EH (cell line): ENCODE data around the gene SERPINE1.

ENCODE experiments used
- DNase-seq: peaks from one replicate; pipeline ENCODE4 v3.0.0-alpha.2; 2015; ENCODE audit warnings: low read depth

The SERPINE1 gene

GRCh38 chr7:101156866-101157589, 30.1 kb downstream of the SERPINE1 start:
- DNase-seq, result no peak

GRCh38 chr7:101159696-101160674, 33.1 kb downstream of the SERPINE1 start:
- peak; percentile 55 for DNase-seq

DNA sequence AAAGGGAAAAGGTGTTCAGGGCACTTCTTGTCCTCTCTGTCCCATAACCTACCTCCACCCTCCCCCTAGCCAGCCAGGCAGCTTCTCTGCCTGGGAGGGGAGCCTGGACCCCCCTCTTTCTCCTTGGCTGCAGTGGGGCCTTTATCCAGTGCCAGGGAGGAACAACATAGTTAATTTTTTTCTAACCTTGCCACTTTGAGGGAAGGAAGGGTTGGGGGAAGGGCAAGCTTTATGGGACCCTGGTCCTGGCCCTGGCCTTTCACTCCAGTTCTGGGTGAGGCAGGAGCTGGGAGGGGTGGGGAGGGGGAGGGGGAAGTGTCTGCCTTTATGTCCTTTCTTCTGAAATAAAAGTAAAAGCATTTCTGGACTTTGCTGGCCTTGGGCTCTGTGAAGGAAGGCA, 34.0 kb downstream of the SERPINE1 start:
- no peak for DNase-seq

DNA sequence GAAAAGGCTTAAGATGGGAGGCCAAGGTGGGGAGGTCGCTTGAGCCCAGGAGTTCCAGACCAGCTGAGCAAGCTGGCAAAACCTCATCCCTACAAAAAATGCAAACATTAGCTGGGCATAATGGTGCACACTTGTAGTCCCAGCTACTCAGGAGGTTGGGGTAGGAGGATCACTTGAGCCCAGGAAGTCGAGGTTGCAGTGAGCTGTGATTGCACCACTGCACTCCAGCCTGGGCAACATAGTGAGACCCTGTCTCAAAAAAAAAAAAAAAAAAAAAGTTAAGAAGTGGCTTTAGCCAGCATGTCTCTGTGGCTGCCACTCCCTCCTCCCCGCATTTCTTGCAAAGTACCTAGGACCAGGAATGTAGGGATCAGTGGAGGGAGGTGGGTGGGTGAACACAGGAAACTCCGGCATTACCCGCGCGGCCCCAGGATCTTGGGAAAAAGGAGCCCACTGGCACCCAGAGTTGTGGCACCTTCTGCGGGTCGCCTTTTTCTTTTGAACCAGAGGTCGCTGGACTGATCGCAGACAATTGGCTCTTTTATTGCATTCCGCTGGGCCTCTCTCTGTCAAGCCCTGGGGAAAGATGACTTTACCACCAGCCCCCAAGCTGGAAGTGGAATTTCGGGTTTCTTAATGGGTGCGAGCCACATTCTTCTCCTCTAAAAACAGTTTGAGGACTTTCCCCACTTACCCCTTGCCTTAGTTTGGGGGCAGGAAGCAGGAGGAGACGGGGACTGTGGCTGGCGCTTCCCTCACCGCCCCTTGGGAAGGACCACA, 35.0 kb downstream of the SERPINE1 start:
- no peak for DNase-seq

DNA sequence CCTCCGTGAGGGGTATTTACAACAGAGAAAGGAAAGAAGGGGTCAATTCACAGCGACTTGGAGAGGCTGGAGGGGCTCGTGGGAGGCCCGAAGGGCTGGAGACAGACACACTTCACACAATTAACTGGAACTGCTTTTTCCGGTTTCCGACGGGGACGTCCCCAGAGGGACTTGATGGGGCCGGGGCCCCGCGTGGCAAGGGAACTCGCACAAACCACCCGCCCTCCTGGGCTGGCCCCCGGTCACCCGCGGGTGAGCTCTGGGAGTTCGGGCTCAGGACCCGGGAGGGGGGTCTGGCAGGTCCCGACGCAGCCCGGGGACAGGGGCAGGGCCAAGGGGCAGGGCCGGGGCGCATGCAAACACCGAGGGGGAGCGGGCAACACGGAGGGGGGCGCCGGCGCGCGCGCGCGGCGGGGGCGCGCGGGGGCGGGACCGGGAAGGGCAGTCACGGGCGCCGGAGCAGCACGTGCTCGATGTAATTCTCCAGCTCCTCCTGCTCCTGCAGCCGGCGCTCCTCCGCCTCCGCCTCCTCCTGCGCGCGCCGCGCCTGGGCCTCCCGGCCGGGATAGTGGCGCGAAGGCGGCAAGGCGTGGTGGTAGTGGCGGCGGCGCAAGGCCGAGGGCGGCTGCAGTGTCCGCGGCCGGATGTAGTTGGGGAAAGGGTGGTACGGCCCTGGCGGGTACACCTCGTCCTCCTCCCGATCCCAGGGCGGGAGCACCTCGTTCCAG, 35.8 kb downstream of the SERPINE1 start:
- peak; percentile 68 for DNase-seq

- DNase-seq, result peak; percentile 41
These were observed 36.6 kb downstream of the SERPINE1 start for GRCh38 chr7:101163279-101164070.

GRCh38 chr7:101164071-101164840, 37.4 kb downstream of the SERPINE1 start:
- DNase-seq, result peak; percentile 72

DNA sequence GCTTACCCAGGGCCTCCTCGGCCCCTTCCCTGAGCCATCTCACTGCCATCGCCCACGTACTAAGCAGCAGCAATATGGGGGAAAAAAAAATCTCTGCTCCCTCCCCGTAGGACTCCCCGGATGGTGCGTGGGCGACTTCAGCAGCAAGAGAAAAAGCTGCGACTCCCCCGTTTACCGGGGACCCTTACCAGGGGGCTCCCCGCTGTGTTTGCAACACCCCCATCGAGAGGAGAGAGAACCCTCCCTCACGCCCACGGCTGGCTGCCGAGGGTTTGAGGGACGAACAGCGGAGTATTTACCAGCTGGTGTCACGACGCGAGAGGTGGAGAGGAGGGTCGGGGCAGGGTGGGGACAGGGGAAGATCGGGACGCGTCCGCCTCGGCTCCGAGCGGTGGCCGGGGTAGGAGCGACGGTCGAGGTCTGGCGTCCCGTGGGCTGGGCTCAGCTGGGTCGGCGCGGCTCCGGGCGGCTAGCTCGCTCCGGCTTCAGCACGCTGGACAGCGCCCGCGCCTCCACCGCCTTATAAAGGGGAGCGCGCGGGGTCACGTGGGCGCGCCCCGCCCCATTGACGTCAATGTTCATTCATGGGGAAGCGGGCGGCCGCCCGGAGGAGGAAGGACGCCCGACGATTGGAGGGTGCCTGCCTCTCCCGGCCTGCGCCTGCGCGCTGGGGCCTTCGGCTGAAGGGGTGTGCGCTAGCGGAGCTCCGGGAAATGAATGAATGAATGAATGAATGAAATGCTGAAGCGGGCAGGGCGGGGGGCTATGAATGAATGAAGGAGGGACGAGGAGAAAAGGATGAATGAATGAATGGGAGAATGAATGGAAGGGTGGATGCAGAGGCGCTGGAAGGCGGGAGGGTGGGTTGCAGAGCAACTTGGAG, 38.4 kb downstream of the SERPINE1 start, which contains the start of gene VGF:
TSS of gene VGF (minus strand) at position 495 of the 883 bp plus-strand sequence. CDS start 726 bp downstream, outside the sequence.
- peak; percentile 95 for DNase-seq

- DNase-seq, result no peak
These were observed 39.2 kb downstream of the SERPINE1 start for GRCh38 chr7:101165958-101166647.

GRCh38 chr7:101166648-101166908, 39.7 kb downstream of the SERPINE1 start:
- no peak for DNase-seq

DNA sequence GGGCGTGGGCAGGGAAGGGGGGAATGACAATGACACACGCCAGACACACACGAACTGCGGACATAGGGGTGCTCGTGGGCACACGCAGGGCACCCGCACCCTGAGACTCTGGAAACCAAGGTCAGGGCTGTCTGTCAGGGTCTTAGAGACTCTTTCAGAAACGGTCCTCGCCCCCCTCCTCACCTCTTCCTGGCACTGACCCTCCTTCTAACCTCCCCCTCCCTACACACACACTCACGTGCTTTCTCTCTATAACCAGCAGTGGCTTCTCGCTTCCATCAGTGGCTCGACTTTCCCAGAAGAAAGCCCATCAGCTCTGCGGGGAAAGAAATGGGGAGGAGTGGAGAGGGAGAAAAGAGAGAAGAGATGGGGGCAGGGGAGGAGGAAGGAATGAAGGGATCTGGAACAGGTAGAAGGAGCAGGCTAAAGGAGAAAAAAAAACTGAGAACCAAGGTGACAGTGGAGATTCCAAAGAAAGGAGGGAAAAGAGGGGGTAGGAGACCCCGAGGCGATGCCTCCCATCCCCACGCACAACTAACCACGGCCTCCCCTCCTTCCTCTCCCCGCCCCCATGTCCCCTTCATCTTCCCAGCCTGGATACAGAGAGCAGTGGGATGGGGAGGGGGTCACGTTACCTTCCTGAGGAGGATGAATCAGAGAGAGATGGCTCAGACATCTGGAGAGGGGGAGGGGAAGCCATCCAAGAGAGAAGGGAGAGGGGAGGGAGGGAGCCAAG, 40.2 kb downstream of the SERPINE1 start:
- no peak for DNase-seq

DNA sequence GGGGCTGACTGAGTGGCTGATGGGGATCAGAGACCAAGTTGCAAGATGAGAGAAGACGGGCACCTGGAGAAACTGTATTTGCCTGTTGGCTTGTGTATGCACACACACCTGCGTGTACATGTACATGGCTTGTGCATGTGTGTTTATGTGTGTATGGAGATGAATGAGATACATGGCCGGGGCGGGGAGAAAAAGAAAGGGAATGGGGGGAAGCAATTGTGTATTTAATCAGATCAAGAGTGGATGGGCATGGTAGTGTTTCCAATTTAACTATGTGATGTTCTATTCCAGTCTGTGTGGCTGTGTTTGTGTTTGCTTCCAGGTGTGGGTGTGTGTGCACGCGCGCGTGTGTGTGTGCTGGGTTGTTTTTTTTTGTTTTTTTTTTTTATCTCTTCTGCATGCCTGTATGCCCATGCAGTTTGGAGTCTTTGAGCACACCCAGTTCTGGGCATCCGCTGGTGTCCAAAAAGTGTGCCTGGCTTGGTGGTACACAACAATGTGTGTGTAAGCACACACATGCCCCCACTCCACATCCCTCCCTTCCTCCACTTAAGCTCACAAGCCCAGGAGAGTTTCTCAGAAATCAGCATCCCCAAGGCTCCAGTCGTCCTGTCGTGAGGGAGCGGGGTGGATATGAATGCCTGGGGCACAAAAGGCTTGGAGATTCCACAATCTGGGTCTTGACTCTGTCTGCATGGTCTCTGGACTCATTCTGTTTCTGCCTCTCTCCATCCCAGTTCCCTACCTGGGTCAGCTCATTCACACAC, 40.9 kb downstream of the SERPINE1 start:
- no peak for DNase-seq

- DNase-seq, result no peak
These were observed 41.6 kb downstream of the SERPINE1 start for GRCh38 chr7:101168412-101169049.

GRCh38 chr7:101169110-101169837, 42.4 kb downstream of the SERPINE1 start:
- no peak for DNase-seq

DNA sequence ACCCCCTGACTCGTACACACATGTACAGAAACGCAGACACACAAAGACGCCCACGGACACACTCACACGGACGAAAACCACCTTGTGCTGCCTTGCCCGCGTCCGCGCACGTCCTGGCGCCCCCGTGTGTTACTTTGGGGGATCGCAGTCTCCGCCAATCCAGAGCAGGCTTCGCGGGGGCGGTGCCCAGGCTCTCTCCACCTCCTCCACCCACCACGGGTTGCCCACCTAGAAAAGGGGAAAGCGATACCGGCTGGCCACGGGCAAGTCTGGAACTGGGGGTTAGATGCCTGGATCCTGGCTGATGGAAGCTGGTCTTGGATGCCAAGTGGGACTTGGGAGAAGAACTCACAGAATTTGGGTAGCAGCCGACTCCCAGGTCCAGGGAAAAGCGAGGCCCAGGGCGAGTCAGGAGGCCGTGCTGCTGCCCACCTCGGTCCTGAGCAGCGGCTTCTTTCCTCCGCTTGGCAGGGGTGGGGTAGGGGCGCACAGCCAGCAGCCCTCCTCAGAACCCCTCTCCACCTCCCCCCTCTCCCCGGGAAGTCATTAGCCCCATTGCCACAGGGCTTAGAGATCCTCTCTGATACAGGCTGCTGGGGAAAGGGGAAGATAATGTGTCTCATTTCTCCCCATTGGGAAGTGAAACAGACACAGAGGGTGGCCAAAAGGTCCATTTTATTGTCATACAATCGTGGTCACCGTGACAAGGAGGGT, 43.1 kb downstream of the SERPINE1 start:
- peak; percentile 60 for DNase-seq
